HepG2 (cell line): ENCODE results near the gene GNG7. TPM values are rescaled to one million over a fixed set of nuclear protein-coding genes. Genes with fewer than 3 reads are reported as not detected.

Experiments
- AHR ChIP-seq: IDR thresholded peaks from 2 replicates; pipeline ENCODE4 v1.6.1; 2018; ENCODE audit warnings: missing genetic modification reagents, missing compliant biosample characterization
- BCL3 ChIP-seq: sonication (generic); formaldehyde crosslinking; IDR thresholded peaks from 2 replicates; pipeline ENCODE4 v1.5.1; 2020; ENCODE audit warnings: mild to moderate bottlenecking, missing genetic modification reagents, moderate library complexity
- CHD2 ChIP-seq: IDR thresholded peaks from 2 replicates; pipeline ENCODE4 v1.6.1; 2011; ENCODE audit warnings: low read depth, low read length, improper control_type of control experiment
- FOXK1 ChIP-seq: sonication (generic); formaldehyde crosslinking; IDR thresholded peaks from 2 replicates; pipeline ENCODE4 v1.4.0; 2020; ENCODE audit warnings: low read depth, missing genetic modification reagents, borderline replicate concordance
- GRHL1 ChIP-seq: sonication (generic); formaldehyde crosslinking; conservative IDR thresholded peaks from 2 replicates; pipeline ENCODE4 v1.8.0; 2022; ENCODE audit warnings: missing genetic modification reagents
- LBX2 ChIP-seq: sonication (generic); formaldehyde crosslinking; IDR thresholded peaks from 2 replicates; pipeline ENCODE4 v1.5.0; 2020; ENCODE audit warnings: missing genetic modification reagents, mild to moderate bottlenecking, borderline replicate concordance
- MLX ChIP-seq: IDR thresholded peaks from 2 replicates; pipeline ENCODE4 v1.6.1; 2016
- MZF1 ChIP-seq: sonication (generic); formaldehyde crosslinking; IDR thresholded peaks from 2 replicates; pipeline ENCODE4 v1.8.1; 2023; ENCODE audit warnings: mild to moderate bottlenecking, missing genetic modification reagents, borderline replicate concordance
- PCBP1 ChIP-seq: fragments of 200-400 bp; formaldehyde crosslinking; IDR thresholded peaks from 2 replicates; pipeline ENCODE4 v1.6.1; 2017; ENCODE audit warnings: mild to moderate bottlenecking, low read depth, low read length, borderline replicate concordance
- RBFOX2 ChIP-seq: fragments of 200-400 bp; formaldehyde crosslinking; IDR thresholded peaks from 2 replicates; pipeline ENCODE4 v1.6.1; 2017; ENCODE audit warnings: low read depth, mild to moderate bottlenecking, low read length
- REXO4 ChIP-seq: sonication (generic); formaldehyde crosslinking; IDR thresholded peaks from 2 replicates; pipeline ENCODE4 v1.8.0; 2022; ENCODE audit warnings: missing genetic modification reagents, mild to moderate bottlenecking, borderline replicate concordance
- SPEN ChIP-seq: sonication (generic); formaldehyde crosslinking; IDR thresholded peaks from 2 replicates; pipeline ENCODE4 v1.5.1; 2020; ENCODE audit warnings: low read depth, mild to moderate bottlenecking, missing genetic modification reagents
- TFDP2 ChIP-seq: sonication (generic); formaldehyde crosslinking; IDR thresholded peaks from 2 replicates; pipeline ENCODE4 v1.4.0; 2020; ENCODE audit warnings: missing genetic modification reagents
- ZNF234 ChIP-seq: sonication (generic); formaldehyde crosslinking; conservative IDR thresholded peaks from 2 replicates; pipeline ENCODE4 v1.5.1; 2020; ENCODE audit warnings: mild to moderate bottlenecking, missing genetic modification reagents
- ZNF496 ChIP-seq: sonication (generic); formaldehyde crosslinking; IDR thresholded peaks from 2 replicates; pipeline ENCODE4 v1.8.1; 2023; ENCODE audit warnings: mild to moderate bottlenecking, moderate library complexity, missing genetic modification reagents; ENCODE audit not compliant: insufficient replicate concordance
- ZNF512B ChIP-seq: sonication (generic); formaldehyde crosslinking; IDR thresholded peaks from 2 replicates; pipeline ENCODE4 v1.5.1; 2020; ENCODE audit warnings: missing genetic modification reagents, mild to moderate bottlenecking, borderline replicate concordance
- ZNF670 ChIP-seq: sonication (generic); formaldehyde crosslinking; IDR thresholded peaks from 2 replicates; pipeline ENCODE4 v1.8.0; 2022; ENCODE audit warnings: mild to moderate bottlenecking, missing genetic modification reagents, borderline replicate concordance
- ZNF768 ChIP-seq: sonication (generic); formaldehyde crosslinking; IDR thresholded peaks from 2 replicates; pipeline ENCODE4 v1.4.0; 2020; ENCODE audit warnings: missing genetic modification reagents
- ZNF878 ChIP-seq: sonication (generic); formaldehyde crosslinking; IDR thresholded peaks from 2 replicates; pipeline ENCODE4 v1.8.1; 2023; ENCODE audit warnings: mild to moderate bottlenecking, missing genetic modification reagents, moderate library complexity
- polyA plus RNA-seq, 8 experiments: library from polyadenylated mRNA; depleted of rRNA in 3 of 8; stranded (reverse) in 7 of 8; unstranded in 1 of 8; fragments of >200 nt; fragmentation: Illumina TruSeq in 4 of 8; extraction: Trizol in 4 of 8; gene quantifications; 2 replicates each; pipeline versions ENCODE4 v1.2.1 to v1.2.3, GENCODE V29; 2011 to 2016; ENCODE audit warnings: low read depth in 4 of 8, missing spikeins in 1 of 8, mixed read lengths in 1 of 8; ENCODE audit not compliant: insufficient read depth in 1 of 8
- total RNA-seq, 5 experiments: library from RNA; depleted of rRNA; stranded (reverse); fragments of >200 nt; fragmentation: Illumina TruSeq; extraction: Trizol; gene quantifications; 2 replicates each; pipeline ENCODE4 v1.2.3, GENCODE V29; 2016; ENCODE audit warnings: low read depth in 1 of 5

GNG7 gene
- total and polyA plus RNA-seq, 2 of the 13 experiments (the other 11 are each of a cell fraction or from before 2014, with no cell fraction given): 1.4 to 3.3 TPM

GRCh38 chr19:2556221-2557092 lies 146.0 kb downstream of the GNG7 start (continued):
- TF ChIP-seq ZNF512B (CRISPR knock-in tag) (no peak), ZNF670 (CRISPR knock-in tag) (no peak), CHD2 (no peak), ZNF234 (CRISPR knock-in tag) (peak; percentile 38; the same call in 1 of the 2 replicates), BCL3 (peak; percentile 45; the same call in 1 of the 2 replicates), PCBP1 (0 out of 2 replicates have a peak, but pooled peaks have one; percentile 26), ZNF878 (no peak), SPEN (CRISPR knock-in tag) (no peak), REXO4 (CRISPR knock-in tag) (no peak), FOXK1 (CRISPR knock-in tag) (peak; percentile 26; the same call in 1 of the 2 replicates), MLX (0 out of 2 replicates have a peak, but pooled peaks have one; percentile 27), MZF1 (no peak), ZNF768 (peak; percentile 49), AHR (CRISPR knock-in tag) (no peak), LBX2 (CRISPR knock-in tag) (0 out of 2 replicates have a peak, but pooled peaks have one; percentile 16), TFDP2 (CRISPR knock-in tag) (peak; percentile 76), RBFOX2 (0 out of 2 replicates have a peak, but pooled peaks have one; percentile 20), GRHL1 (CRISPR knock-in tag) (no peak), ZNF496 (no peak)
